GM21423 (cell line): ENCODE results near the gene NR2F2.
A peak's percentile ranks its signal among the peaks of the same experiment; 100 is the strongest.

Experiments used
- ATAC-seq: cut with Tn5 transposase; IDR thresholded peaks from one replicate; pipeline ENCODE4 v1.9.1; 2021; ENCODE audit warnings: mild to moderate bottlenecking, moderate library complexity; ENCODE audit not compliant: unreplicated experiment

Gene NR2F2

DNA sequence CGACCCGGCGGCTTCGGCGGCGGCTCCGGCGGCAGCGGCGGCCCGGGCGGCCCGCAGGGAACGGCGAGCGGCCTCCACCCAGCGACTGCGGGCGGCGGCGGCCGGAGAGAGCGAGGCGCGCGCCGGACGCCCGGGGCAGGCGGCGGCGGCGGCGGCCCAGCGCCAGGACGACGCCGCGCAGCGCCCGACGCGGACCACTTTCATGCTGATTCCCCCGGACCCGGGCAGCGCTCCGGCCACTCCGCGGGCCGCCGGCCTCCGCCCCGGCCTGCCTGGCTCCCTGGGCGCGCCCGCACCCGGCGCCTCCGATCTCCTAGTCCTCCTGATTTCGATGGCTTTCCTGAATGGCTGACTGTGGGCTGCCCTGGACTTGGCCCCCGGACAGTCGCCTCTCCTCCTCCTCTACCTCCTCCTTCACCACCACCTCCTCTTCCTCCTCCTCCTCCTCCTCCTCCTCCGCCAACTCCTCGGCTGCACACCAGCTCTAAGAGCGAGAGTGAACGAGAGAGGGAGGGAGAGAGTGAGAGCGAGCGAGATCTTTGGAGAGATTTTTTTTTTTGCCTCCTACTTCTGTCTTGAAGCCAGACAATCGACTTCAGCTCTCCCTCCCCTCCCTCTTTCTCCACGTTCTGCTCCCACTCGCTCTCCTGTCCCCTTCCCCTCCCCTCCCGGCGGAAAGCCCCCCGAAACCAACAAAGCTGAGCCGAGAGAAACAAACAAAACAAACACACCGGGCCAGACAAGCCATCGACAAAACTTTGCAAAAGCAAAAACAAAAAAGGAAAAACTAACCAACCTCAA lies 844 bp downstream of the NR2F2 start:
- ATAC-seq: peak; percentile 5

DNA sequence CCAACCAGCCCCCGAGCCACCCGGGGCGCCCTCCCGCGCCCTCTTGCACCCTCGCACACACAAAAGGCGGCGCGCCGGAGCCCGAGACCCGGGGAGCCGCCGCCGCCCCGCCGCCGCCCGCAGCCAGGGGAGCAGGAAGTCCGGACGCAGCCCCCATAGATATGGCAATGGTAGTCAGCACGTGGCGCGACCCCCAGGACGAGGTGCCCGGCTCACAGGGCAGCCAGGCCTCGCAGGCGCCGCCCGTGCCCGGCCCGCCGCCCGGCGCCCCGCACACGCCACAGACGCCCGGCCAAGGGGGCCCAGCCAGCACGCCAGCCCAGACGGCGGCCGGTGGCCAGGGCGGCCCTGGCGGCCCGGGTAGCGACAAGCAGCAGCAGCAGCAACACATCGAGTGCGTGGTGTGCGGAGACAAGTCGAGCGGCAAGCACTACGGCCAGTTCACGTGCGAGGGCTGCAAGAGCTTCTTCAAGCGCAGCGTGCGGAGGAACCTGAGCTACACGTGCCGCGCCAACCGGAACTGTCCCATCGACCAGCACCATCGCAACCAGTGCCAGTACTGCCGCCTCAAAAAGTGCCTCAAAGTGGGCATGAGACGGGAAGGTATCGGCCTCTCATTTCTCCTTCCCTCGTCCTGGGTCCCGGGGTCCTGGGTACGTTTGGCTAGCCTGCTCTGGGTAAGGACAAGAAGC lies 1.6 kb downstream of the NR2F2 start:
- no peak for ATAC-seq

DNA sequence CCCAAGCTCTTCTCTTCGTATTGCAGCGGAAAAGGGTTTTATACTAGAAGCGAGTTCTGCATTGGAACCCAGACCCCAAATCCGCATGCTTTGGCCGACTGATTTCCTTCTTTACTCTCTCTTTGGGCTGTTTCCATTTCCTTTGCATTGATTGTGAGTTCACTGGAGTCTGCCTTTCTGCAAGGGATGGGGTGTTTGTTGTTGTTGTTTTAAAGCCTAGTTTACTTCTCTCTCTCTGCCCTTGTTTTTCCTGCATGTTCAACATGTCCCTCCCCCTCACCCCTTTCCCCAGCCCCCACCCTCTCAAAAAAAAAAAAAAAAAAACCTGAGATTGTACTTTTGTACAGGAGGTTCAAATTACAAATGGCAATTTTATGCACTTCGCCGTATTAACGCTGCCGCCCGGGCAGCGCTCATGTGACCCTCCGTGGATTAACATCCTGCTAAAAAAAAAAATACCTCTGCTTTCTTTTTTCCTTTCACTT lies 2.2 kb downstream of the NR2F2 start:
- ATAC-seq: no peak

DNA sequence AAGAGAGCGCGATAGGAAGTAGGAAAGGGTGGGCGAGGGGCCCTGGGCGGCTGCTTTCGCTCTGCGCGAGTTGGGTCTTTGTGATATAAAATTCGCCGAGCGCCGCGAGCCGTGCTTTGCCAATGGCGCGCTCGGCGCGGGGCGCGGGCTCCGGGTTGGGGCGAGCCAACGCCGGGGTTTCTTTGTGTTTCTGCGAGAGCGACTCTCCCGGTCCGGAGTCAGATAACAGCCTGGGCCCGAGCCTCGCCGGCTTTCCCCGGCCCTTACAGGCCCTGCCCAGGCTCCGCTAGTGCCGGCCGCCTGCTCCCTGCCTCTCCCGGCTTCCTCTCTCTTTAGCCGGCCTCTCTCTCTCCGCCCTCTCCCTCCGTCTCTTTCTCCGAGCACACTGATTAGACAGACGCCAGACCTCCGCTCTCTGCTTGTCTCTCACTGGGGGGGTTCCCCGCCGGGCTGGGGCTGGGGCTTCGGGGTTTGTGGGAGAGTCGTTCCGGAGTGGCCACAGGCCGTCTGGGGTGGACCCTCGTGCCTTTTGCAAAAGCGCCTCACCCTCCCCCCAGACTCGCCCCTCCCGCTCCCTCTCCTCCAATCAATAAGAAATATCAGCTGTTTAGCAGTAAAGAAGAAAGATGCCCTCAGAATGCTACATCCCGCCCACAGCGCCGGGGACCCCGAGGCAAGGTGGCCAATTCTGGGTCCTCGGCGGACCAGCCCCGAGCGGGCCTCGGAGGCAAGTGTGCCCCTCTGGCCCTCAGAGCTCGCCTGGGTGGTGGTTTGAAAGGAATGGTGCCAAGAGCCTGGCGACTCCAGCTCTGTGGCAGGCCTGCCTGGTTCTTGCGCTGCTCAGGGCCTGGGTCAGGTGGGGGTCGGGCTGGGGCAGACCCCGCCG lies 2.9 kb downstream of the NR2F2 start:
- ATAC-seq: no peak

DNA sequence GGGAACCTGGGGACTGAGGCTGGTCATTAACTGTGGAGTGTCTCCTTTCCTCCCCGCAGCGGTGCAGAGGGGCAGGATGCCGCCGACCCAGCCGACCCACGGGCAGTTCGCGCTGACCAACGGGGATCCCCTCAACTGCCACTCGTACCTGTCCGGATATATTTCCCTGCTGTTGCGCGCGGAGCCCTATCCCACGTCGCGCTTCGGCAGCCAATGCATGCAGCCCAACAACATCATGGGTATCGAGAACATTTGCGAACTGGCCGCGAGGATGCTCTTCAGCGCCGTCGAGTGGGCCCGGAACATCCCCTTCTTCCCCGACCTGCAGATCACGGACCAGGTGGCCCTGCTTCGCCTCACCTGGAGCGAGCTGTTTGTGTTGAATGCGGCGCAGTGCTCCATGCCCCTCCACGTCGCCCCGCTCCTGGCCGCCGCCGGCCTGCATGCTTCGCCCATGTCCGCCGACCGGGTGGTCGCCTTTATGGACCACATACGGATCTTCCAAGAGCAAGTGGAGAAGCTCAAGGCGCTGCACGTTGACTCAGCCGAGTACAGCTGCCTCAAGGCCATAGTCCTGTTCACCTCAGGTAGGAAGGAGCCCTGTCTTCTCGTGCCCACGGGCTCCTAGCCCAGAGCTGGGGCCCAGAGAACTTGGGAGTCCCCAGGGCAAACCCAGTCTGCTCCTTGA lies 3.7 kb downstream of the NR2F2 start:
- ATAC-seq: no peak

DNA sequence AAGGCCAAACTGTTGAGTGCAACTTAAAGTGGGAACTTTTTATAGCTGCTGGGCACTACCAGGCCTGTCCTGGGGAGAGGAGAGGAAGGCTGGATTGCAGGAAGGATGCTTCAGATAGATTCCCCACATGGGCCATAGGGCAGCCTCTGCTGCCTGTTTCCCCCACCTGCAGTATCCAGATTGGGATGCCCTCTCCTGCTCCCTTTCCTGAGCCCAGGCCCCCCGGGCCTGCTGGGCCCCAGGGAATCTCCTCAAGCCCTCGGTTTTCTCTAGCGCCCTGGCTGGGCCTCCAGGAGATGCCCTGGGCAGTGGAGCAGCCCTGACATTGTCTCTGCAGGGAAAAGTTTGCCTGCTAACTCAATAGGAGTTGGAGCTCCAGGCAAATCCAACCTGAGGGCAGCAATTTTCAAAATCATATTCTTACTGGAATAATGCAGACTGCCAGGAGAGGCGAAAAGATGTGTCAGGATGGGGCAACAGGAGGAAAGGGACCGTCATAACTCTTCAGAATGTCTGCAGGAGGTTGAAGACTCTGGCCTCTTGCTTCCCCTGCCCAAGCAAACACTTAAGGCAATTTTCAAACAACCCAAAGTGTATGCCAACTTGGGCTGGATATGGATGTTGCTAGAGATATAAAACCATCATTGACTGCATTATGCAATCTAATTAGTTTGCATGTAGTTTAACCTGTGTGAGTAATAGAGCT lies 4.4 kb downstream of the NR2F2 start:
- ATAC-seq: no peak

DNA sequence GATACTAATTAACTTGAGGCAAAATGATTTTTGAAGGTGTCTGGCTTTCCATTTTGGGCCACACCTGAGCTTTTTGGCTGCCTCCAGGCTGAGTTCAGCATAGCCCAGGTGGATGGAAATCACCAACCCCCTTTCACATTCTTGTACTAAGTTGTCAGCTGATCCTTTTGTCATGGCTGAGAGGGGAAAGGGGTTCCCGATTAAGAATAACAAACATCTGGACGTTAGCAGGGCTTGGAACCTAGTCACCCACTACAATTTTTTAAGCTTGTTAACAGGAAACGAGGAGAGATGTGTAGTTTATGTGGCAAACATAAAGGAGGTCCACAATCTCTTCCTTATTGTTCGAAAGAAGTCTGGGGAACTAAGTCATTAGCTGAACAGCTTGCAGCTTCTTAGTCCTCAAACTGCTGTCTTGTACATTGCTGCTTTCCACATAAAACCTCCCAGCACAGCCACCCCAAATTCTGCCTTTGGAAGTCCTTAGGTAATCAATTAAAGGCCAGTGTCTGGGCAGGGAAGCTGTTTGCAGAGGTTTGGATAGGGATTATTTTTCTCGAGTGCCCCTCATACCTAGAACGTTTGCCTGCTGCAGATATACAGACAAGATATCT lies 5.0 kb downstream of the NR2F2 start:
- ATAC-seq: no peak

DNA sequence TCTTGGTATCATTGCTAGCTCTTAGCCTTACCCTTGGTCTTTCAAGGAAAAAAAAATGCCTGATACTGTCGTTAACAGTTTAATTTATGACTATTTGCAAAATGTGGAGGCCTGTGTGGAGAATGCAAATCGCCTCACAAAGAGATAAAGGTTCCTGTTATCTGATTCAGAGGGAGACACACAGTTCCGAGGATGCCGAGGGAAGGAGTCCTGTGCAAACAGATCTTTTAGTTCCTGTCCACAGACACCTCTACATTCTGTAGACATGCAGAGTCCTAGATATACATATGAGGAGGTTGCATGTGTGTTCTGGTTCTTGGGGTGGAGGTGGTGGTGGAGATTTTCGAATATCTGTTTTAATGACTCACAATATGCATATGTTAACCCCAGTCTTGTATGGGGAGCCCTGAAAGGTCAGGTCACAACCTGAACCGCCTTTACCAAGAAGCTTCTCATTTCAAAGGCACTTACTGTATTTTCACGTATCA lies 5.7 kb downstream of the NR2F2 start:
- ATAC-seq: no peak

DNA sequence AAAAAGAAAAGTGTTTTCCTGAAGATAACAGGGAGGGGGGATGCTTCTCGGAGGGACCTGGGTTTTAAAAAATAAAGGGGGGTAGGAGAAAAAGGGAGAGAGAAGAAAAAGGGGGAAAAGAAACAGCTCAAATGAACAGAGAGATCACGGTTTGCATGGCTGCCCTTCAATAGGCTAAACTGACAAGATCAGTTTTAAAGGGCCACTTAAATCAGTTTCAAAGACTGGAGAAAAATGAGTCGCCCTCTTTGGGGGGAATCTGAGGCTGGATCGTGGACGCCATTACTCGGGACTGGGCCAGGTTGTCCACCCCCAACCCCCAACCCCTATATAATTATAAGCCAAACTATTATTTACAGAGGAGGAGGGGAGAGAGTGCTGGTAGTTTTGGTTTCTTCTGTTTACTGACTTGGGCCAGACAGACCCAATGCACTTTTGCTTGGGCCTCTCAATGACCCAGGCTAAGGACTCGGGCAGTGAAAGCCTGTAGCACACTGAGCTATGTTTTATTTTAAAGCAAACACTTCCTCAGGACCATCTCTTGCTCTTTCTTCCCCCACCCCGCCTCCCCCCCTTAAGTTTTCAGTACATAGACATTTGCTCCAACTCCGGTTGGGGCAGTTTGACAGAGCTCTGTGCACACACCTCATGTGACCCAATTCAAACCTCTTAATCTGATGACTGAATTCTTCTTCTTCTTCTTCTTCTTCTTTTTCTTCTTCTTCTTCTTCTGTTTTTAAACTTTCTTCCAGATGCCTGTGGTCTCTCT lies 6.3 kb downstream of the NR2F2 start:
- no peak for ATAC-seq

DNA sequence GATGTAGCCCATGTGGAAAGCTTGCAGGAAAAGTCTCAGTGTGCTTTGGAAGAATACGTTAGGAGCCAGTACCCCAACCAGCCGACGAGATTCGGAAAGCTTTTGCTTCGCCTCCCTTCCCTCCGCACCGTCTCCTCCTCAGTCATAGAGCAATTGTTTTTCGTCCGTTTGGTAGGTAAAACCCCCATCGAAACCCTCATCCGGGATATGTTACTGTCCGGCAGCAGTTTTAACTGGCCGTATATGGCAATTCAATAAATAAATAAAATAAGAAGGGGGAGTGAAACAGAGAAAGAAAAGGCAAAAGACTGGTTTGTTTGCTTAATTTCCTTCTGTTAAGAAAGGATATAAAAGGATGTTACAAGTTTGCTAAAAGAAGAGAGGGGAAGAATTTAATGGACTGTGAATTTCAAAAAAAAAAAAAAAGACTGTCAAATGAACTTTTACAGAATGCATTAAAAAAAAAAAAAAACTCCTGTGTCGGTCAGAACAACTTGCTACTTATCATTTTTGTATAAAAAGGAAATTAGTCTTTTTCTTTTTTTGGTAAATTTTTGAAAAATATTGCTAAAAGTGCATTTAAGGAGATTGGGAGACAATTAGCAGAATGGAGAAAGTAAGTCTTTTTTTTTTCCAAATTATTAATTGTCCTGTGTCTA lies 7.0 kb downstream of the NR2F2 start:
- no peak for ATAC-seq

DNA sequence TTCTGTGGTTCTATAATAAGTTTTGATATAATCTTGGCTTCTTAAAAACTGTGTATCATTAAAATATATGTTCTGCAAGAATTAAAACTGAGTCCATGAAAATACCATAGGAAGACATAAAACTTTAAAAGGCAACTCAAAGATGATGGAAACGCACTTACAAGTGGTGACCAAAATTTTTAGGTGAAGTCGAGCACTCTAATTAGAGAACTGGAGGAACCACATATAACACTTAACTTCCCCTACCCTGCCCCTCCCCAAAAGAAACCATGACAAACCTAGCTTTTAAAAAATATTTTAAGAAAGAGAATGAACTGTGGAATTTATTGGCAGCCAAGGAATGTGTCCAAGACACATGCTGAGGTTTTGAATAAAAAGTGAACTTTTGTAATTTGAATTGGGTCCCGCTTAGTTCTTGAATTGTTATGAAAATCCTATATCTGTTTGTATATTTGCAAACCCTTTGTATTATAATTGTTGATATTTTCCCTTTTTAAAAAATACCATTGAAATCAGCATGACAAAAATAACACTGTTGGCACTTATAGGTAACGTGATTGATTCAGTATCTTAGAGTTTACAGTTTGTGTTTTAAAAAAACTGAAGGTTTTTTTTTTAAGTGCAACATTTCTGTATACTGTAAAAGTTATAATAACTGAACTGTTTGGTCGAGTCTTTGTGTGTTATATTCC lies 7.7 kb downstream of the NR2F2 start:
- ATAC-seq: no peak

DNA sequence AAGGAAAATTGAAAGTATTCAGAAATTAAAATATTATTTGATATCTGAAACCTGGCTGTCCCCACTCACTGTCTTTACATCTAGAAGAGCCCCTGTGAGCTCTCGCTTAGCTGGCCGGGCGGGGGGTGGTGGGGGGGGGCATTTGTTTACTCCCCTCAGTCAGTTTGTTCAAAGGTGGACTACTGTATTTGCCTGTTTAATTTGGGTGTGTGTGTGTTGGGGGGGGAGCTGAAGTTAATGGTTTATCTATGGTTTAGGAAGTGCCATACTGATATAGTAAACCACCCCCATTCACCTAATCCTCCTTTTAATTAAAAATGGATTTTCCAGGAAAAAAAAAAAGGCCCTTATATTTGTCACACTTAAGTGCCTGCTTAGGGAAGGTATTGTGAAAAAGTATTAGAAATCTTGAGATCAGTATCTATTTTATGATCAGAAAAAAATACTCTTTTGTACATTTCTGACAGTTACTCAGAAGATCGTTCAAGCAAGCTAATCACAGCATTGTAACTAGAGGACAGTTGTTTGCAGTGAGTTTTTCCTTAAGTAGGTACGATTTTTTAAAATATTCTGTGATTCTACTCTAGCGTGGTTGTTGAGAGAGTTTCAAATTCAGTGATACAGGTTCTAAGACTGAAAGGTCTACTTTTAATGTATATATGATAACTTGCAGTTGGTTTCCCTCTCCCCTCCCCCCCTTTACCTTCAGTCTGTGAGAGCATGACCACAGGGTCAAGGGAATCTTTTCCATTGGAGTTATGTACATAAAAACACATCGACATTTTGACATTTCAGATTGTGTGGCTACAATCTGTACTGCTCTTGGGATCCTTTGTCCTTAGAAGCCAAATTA lies 8.5 kb downstream of the NR2F2 start:
- no peak for ATAC-seq

DNA sequence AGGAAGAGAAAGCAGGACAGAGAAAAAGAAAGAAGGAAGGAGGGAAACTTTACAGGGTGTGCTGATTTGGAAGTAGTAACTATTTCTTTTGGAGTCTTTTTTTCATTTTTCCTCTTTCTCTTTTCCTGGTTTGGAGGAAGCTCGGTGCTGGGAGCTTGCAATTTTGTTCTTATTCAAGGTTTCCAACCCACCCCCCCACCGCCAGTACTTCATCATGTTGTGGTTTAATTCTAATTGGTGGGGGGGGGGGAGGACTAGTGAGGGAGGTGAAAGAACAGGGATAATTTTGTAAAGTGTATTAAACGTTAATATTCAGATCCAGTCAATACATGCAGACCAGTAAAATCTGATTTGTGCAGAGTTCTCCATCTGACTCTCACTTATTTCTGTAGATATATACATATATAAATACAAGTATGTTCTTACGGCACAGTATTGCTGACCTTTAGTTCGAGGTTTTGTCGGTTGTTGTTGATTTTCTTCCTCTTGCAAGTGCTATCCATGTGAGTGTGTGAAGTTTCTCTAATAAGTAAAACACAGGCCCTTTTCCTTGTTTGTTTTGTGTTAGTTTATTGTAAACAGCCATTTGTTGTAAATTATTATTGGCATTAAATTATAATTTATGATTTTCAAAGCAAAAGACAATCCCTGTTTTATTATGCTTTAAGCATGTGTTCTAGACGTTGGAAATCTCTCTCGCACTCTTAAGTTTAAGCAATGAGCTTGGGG lies 9.3 kb downstream of the NR2F2 start:
- ATAC-seq: no peak

DNA sequence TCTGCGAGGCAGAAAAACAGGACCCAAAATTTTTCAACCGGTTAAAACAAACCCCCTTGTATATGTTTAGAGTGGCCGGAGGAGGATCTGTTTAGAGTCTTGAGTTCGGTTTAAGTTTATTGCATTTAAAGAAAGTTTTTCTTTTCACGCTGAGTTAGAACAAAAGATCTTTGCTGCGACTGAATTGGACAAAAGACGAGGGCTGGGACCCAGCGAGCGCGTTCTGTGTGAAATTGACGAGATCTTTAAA lies 9.8 kb downstream of the NR2F2 start:
- no peak for ATAC-seq

DNA sequence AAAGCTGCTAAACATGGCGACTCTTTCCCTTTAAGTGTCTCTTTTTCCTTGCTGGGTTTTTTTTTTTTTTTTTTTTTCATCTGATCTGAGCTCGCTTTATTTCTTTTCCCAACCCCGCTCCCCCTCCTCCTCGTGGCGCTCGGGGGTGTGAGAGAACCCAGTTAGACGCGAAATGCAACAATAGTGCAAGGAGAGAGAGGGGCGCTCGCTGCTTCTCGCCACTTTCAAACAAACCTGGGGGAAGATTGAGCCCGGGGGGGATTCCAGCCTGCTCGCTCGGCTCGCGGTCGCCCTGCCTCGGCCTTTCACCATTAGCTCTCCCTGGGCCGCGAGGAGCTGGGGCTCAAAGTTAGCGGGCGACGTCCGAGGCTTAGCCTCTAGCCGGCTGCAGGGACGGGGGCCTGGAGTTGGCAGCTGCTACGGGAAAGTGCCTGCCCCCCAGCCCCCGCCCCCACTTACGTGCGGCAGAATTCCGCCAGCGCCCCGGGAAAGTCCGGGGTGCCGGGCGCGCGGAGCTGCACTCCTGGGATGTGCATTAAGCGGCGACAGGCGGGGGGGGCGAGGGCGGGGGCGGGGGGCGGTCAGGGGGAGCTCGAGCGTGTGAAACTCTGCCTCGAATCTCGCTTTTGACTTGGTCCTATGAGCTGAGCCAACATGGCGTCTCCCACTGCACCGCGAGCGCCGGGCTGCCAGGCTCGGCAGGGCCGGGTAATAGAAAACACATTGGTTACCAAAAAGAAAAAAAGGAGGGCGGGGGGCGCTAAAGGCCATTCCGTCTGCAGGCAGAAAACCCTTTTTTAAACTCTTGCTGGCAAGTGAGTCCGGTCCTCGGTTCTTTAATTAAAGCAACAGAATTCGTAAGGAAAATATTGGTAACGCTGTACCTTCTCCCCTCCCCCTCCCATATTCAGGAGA lies 10.4 kb downstream of the NR2F2 start:
- ATAC-seq: peak; percentile 37
